Stimulated activated CD4-positive, alpha-beta T cell treated with anti-CD3 and anti-CD28 coated beads, TNF-alpha, amount 100 ng/mL, for 48 hours (primary cell): Measurements from ENCODE around the gene GAD2.
"Not testable (repeated sequence)": the region's sequence is repeated elsewhere in the genome, so short reads cannot be mapped to it uniquely, and the experiment has no call there.

ENCODE experiments used
- DNase-seq, 3 donors: peaks; one replicate each; pipeline ENCODE4 v3.0.0-alpha.2; 2020; ENCODE audit warnings: low read depth in 3 of 3

The GAD2 gene

GRCh38 chr10:26318672-26319071 is 102.1 kb downstream of the GAD2 start:
- no peak for DNase-seq

- no peak for DNase-seq
Observed at GRCh38 chr10:26323219-26323618, 106.6 kb downstream of the GAD2 start.

GRCh38 chr10:26326851-26327250 is 110.3 kb downstream of the GAD2 start:
- no peak for DNase-seq

- no peak for DNase-seq
Observed at GRCh38 chr10:26327811-26328210, 111.2 kb downstream of the GAD2 start.

GRCh38 chr10:26331371-26331770 is 114.8 kb downstream of the GAD2 start:
- no peak for DNase-seq

GRCh38 chr10:26334232-26334931 is 117.8 kb downstream of the GAD2 start:
- no peak for DNase-seq

GRCh38 chr10:26334932-26335573 is 118.5 kb downstream of the GAD2 start:
- peak; percentile 28 to 39 (median 32) for DNase-seq

- peak in 1 of 3 donors; percentile 6 for DNase-seq
Observed at GRCh38 chr10:26335574-26336093, 119.1 kb downstream of the GAD2 start.

GRCh38 chr10:26336979-26337378 is 120.4 kb downstream of the GAD2 start:
- DNase-seq, result no peak

GRCh38 chr10:26341701-26342100 is 125.1 kb downstream of the GAD2 start:
- DNase-seq, result no peak

GRCh38 chr10:26348821-26349417 is 132.3 kb downstream of the GAD2 start:
- DNase-seq, result not testable (repeated sequence)
